NCI-H82 treated with DMSO at 0.1 percent for 48 hours (cell line): ENCODE measurements around the gene LEPROT.

Experiments used
- DNase-seq: peaks from one replicate; lab custom pipeline; 2025; ENCODE audit not compliant: unreplicated experiment; lab: John Stamatoyannopoulos, UW

The LEPROT gene

GRCh38 chr1:65471861-65472332 lies 51.4 kb downstream of the LEPROT start:
- no peak for DNase-seq

GRCh38 chr1:65476327-65476726 lies 55.9 kb downstream of the LEPROT start:
- no peak for DNase-seq

GRCh38 chr1:65477414-65478378 lies 57.2 kb downstream of the LEPROT start:
- DNase-seq, result no peak

- DNase-seq, result no peak
Observed at GRCh38 chr1:65478379-65479026, 58.0 kb downstream of the LEPROT start.

GRCh38 chr1:65479554-65480204 lies 59.2 kb downstream of the LEPROT start:
- no peak for DNase-seq

GRCh38 chr1:65480684-65481405 lies 60.4 kb downstream of the LEPROT start:
- no peak for DNase-seq

- no peak for DNase-seq
Observed at GRCh38 chr1:65483993-65484754, 63.7 kb downstream of the LEPROT start.
